Epithelial cell of esophagus (primary cell): ENCODE measurements around the gene SMOC2.

Source experiments
- DNase-seq: peaks from one replicate; pipeline ENCODE4 v3.0.0; 2010; ENCODE audit warnings: low read depth
- H3K4me3 ChIP-seq: 2 replicates; pipeline ENCODE4 v1.5.1; 2011; ENCODE audit warnings: mild to moderate bottlenecking, low read length, control low read depth
- CTCF ChIP-seq: IDR thresholded peaks from 2 replicates; pipeline ENCODE4 v1.5.1; 2011; ENCODE audit warnings: low read depth, mild to moderate bottlenecking, low read length, control low read depth, inconsistent platforms; ENCODE audit not compliant: insufficient read depth; ENCODE audit errors: missing control alignments

The SMOC2 gene

DNA sequence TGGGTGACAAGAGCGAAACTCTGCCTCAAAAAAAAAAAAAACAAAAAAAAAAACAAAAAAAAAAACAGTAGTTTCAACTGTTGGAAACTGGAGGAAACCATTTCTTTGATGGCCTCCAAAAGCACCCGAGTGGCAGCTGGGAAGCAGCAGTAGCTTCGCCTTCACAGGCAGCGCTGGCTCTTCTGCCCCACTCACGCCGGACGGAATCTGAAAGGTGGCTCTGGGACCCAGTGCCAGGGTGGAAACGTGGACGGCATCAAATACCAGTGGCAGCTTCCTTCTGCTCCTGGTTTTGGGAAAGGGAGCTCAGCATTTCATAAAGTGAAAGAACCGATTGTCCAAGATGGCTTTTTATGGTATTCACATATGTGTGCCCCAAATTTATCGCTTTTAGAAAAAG is 159.4 kb downstream of the SMOC2 start:
- no peak for TF ChIP-seq CTCF
- H3K4me3 ChIP-seq = no peak overlapping the region
- DNase-seq = no peak

DNA sequence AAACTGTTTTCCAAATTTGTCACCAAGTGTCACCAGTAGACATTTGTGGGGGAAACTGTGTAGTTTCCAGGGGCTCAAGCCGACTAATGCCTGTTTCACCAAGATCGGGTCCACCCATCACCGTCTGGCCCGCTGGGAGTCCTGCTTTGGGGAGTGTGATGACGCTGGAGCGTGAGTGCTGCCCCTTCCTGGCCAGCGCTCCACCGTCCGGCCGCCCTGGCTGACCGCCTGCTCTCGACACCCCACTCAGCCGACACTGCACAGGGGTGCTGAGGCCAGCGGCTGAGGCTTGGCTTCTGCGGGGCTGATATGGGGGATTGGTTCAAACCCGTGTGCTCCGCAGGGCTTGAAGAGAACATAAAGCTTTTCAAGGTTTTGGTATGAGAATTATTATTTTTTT is 160.1 kb downstream of the SMOC2 start:
- no peak for DNase-seq
- no peak overlapping the region for H3K4me3 ChIP-seq
- no peak for TF ChIP-seq CTCF

GRCh38 chr6:168601546-168601945 is 160.6 kb downstream of the SMOC2 start:
- H3K4me3 ChIP-seq = no peak overlapping the region
- no peak for DNase-seq
- TF ChIP-seq CTCF = no peak

- no peak for TF ChIP-seq CTCF
- no peak for DNase-seq
- H3K4me3 ChIP-seq = no peak overlapping the region
These were observed 161.6 kb downstream of the SMOC2 start for GRCh38 chr6:168602576-168602975.

- no peak for DNase-seq
- no peak overlapping the region for H3K4me3 ChIP-seq
- TF ChIP-seq CTCF = no peak
These were observed 162.2 kb downstream of the SMOC2 start for GRCh38 chr6:168603234-168603633.

- TF ChIP-seq CTCF = peak; percentile 29
- DNase-seq = peak; percentile 19
- H3K4me3 ChIP-seq = no peak overlapping the region
These were observed 165.0 kb downstream of the SMOC2 start for GRCh38 chr6:168605964-168606363.

- DNase-seq = no peak
- no peak overlapping the region for H3K4me3 ChIP-seq
- TF ChIP-seq CTCF = no peak
These were observed 165.7 kb downstream of the SMOC2 start for GRCh38 chr6:168606722-168607121.
